ENCODE measurements around the gene CYS1.
"Not testable (repeated sequence)": the region's sequence is repeated elsewhere in the genome, so short reads cannot be mapped to it uniquely, and the experiment has no call there.

Gene CYS1

GRCh38 chr2:10046931-10047330, 33.3 kb downstream of the CYS1 start:
- no peak for DNase-seq (ENCODE audit: low read depth)

GRCh38 chr2:10045561-10046355, 34.5 kb downstream of the CYS1 start:
- DNase-seq (ENCODE audit: low read depth), result no peak

GRCh38 chr2:10043906-10044601, 36.2 kb downstream of the CYS1 start:
- peak; percentile 97 for DNase-seq (ENCODE audit: low read depth)

GRCh38 chr2:10043256-10043905, 36.8 kb downstream of the CYS1 start, which contains the start of gene KLF11:
Gene KLF11 (plus strand): TSS chr2:10043550. CDS start chr2:10043717, 167 bp downstream.
- DNase-seq (ENCODE audit: low read depth), result peak; percentile 69

GRCh38 chr2:10042301-10043161, 37.7 kb downstream of the CYS1 start:
- no peak for DNase-seq (ENCODE audit: low read depth)

GRCh38 chr2:10041711-10042110, 38.5 kb downstream of the CYS1 start:
- DNase-seq (ENCODE audit: low read depth), result no peak

- DNase-seq (ENCODE audit: low read depth), result no peak
Measured at GRCh38 chr2:10039658-10040410, 40.4 kb downstream of the CYS1 start.

GRCh38 chr2:10038716-10039115, 41.5 kb downstream of the CYS1 start:
- DNase-seq (ENCODE audit: low read depth), result no peak

- no peak for DNase-seq (ENCODE audit: low read depth)
Measured at GRCh38 chr2:10038123-10038522, 42.1 kb downstream of the CYS1 start.

- no peak for DNase-seq (ENCODE audit: low read depth)
Measured at GRCh38 chr2:10036095-10036884, 43.9 kb downstream of the CYS1 start.

GRCh38 chr2:10035633-10036032, 44.6 kb downstream of the CYS1 start:
- DNase-seq (ENCODE audit: low read depth), result no peak

- DNase-seq (ENCODE audit: low read depth), result no peak
Measured at GRCh38 chr2:10035053-10035422, 45.2 kb downstream of the CYS1 start.

GRCh38 chr2:10034333-10035052, 45.7 kb downstream of the CYS1 start:
- no peak for DNase-seq (ENCODE audit: low read depth)

- no peak for DNase-seq (ENCODE audit: low read depth)
Measured at GRCh38 chr2:10033251-10034006, 46.8 kb downstream of the CYS1 start.

- DNase-seq (ENCODE audit: low read depth), result no peak
Measured at GRCh38 chr2:10032746-10033105, 47.5 kb downstream of the CYS1 start.

GRCh38 chr2:10031886-10032745, 48.1 kb downstream of the CYS1 start:
- DNase-seq (ENCODE audit: low read depth), result no peak

GRCh38 chr2:10030798-10031197, 49.4 kb downstream of the CYS1 start:
- DNase-seq (ENCODE audit: low read depth), result not testable (repeated sequence)

GRCh38 chr2:10030311-10030736, 49.9 kb downstream of the CYS1 start:
- DNase-seq (ENCODE audit: low read depth), result no peak
